ENCODE measurements around the gene ATP8B3.

Gene ATP8B3

GRCh38 chr19:1849886-1850398 is 37.9 kb upstream of the ATP8B3 start:
- no peak overlapping the region for H3K27ac ChIP-seq (ENCODE audit: low read depth, low read length)
- no peak overlapping the region for H3K9ac ChIP-seq (ENCODE audit: low read depth, low read length)
- no peaks in the 10 kb centered on the region for H3K9me3 ChIP-seq (ENCODE audit: control insufficient read depth, insufficient read depth, low read length)
- H3K36me3 ChIP-seq (ENCODE audit: control insufficient read depth, insufficient read depth, low read length): peaks cover 7% of the 10 kb centered on the region; the same call in 1 of the 2 replicates
- H3K4me1 ChIP-seq (ENCODE audit: control insufficient read depth, insufficient read depth, low read length): peaks cover 14% of the 10 kb centered on the region
- no peaks in the 10 kb centered on the region for H3K27me3 ChIP-seq (ENCODE audit: control insufficient read depth, insufficient read depth, low read length)
- H3K4me3 ChIP-seq (ENCODE audit: low read depth, low read length): no peak overlapping the region

GRCh38 chr19:1849132-1849474 is 37.0 kb upstream of the ATP8B3 start:
- Histone ChIP-seq H3K36me3 (ENCODE audit: control insufficient read depth, insufficient read depth, low read length) (peaks cover 10% of the 10 kb centered on the region; the same call in 1 of the 2 replicates), H3K9ac (ENCODE audit: low read depth, low read length) (no peak overlapping the region), H3K27ac (ENCODE audit: low read depth, low read length) (peak overlapping the region; percentile 100), H3K4me3 (ENCODE audit: low read depth, low read length) (peak overlapping the region; percentile 93; the same call in 1 of the 2 replicates), H3K27me3 (ENCODE audit: control insufficient read depth, insufficient read depth, low read length) (no peaks in the 10 kb centered on the region), H3K4me1 (ENCODE audit: control insufficient read depth, insufficient read depth, low read length) (peaks cover 7% of the 10 kb centered on the region), H3K9me3 (ENCODE audit: control insufficient read depth, insufficient read depth, low read length) (no peaks in the 10 kb centered on the region)

GRCh38 chr19:1848399-1849131 is 36.5 kb upstream of the ATP8B3 start, which contains the start of gene REXO1:
REXO1 (minus strand) TSS chr19:1848483; CDS start chr19:1848358, 125 bp downstream.
- H3K4me1 ChIP-seq (ENCODE audit: control insufficient read depth, insufficient read depth, low read length): peaks cover 7% of the 10 kb centered on the region
- peak within 1 kb of the TSS; percentile 100 for H3K27ac ChIP-seq (ENCODE audit: low read depth, low read length)
- peak within 1 kb of the TSS; percentile 93 for H3K4me3 ChIP-seq (ENCODE audit: low read depth, low read length)
- no peaks in the 10 kb centered on the region for H3K27me3 ChIP-seq (ENCODE audit: control insufficient read depth, insufficient read depth, low read length)
- H3K9me3 ChIP-seq (ENCODE audit: control insufficient read depth, insufficient read depth, low read length): no peaks in the 10 kb centered on the region
- peak within 1 kb of the TSS; percentile 100 for H3K9ac ChIP-seq (ENCODE audit: low read depth, low read length)
- H3K36me3 ChIP-seq (ENCODE audit: control insufficient read depth, insufficient read depth, low read length): peaks cover 10% of the 10 kb centered on the region; the same call in 1 of the 2 replicates

DNA sequence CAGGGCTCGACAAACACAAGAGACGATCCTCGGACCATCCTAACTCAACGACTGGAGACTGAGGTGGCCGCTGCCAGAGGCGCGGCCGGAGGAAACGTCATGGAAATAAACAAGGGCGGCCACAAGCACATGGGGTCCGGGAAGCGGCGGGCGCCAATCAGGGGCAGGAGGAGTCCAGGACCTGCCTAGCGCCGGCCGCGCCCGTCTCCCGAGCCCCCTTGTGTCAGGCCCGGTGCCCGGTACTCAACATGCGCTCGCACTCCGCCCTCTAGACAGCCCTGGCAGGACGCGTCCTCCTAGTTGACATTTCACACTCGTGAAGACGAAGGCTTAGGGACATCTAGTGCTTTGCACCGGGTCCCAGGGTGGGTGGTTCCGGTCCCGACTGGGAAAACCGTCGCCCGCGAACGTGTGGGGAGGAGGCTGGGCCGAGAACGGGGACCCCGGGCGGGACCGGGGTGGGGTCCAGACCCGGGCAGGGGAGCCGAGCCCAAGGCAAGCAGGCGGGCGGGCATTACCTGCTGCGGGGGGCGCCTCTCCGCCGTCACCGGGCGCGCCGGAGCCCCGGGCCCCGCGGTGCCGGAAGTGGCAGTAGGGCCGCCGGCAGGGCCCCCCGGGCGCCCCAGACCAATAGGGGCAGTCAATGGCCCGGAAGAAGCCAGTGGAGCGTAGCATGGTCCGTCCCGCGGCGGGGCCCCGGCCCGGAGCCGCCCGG is 35.8 kb upstream of the ATP8B3 start:
- no peaks in the 10 kb centered on the region for H3K9me3 ChIP-seq (ENCODE audit: control insufficient read depth, insufficient read depth, low read length)
- peak overlapping the region; percentile 100 for H3K9ac ChIP-seq (ENCODE audit: low read depth, low read length)
- H3K4me1 ChIP-seq (ENCODE audit: control insufficient read depth, insufficient read depth, low read length): peaks cover 7% of the 10 kb centered on the region
- peaks cover 10% of the 10 kb centered on the region; the same call in 1 of the 2 replicates for H3K36me3 ChIP-seq (ENCODE audit: control insufficient read depth, insufficient read depth, low read length)
- peak overlapping the region; percentile 100 for H3K27ac ChIP-seq (ENCODE audit: low read depth, low read length)
- no peaks in the 10 kb centered on the region for H3K27me3 ChIP-seq (ENCODE audit: control insufficient read depth, insufficient read depth, low read length)
- H3K4me3 ChIP-seq (ENCODE audit: low read depth, low read length): peak overlapping the region; percentile 93

GRCh38 chr19:1847348-1847683 is 35.2 kb upstream of the ATP8B3 start:
- peaks cover 7% of the 10 kb centered on the region for H3K4me1 ChIP-seq (ENCODE audit: control insufficient read depth, insufficient read depth, low read length)
- H3K36me3 ChIP-seq (ENCODE audit: control insufficient read depth, insufficient read depth, low read length): peaks cover 10% of the 10 kb centered on the region; the same call in 1 of the 2 replicates
- peak overlapping the region; percentile 93 for H3K4me3 ChIP-seq (ENCODE audit: low read depth, low read length)
- H3K27me3 ChIP-seq (ENCODE audit: control insufficient read depth, insufficient read depth, low read length): no peaks in the 10 kb centered on the region
- no peaks in the 10 kb centered on the region for H3K9me3 ChIP-seq (ENCODE audit: control insufficient read depth, insufficient read depth, low read length)
- H3K9ac ChIP-seq (ENCODE audit: low read depth, low read length): peak overlapping the region; percentile 100
- H3K27ac ChIP-seq (ENCODE audit: low read depth, low read length): peak overlapping the region; percentile 100

GRCh38 chr19:1846517-1847204 is 34.6 kb upstream of the ATP8B3 start:
- Histone ChIP-seq H3K4me3 (ENCODE audit: low read depth, low read length) (peak overlapping the region; percentile 93), H3K36me3 (ENCODE audit: control insufficient read depth, insufficient read depth, low read length) (peaks cover 10% of the 10 kb centered on the region; the same call in 1 of the 2 replicates), H3K27ac (ENCODE audit: low read depth, low read length) (no peak overlapping the region), H3K9me3 (ENCODE audit: control insufficient read depth, insufficient read depth, low read length) (no peaks in the 10 kb centered on the region), H3K9ac (ENCODE audit: low read depth, low read length) (no peak overlapping the region), H3K27me3 (ENCODE audit: control insufficient read depth, insufficient read depth, low read length) (no peaks in the 10 kb centered on the region), H3K4me1 (ENCODE audit: control insufficient read depth, insufficient read depth, low read length) (peaks cover 7% of the 10 kb centered on the region)

- Histone ChIP-seq H3K9me3 (ENCODE audit: control insufficient read depth, insufficient read depth, low read length) (no peaks in the 10 kb centered on the region), H3K4me1 (ENCODE audit: control insufficient read depth, insufficient read depth, low read length) (peaks cover 7% of the 10 kb centered on the region), H3K4me3 (ENCODE audit: low read depth, low read length) (no peak overlapping the region), H3K9ac (ENCODE audit: low read depth, low read length) (no peak overlapping the region), H3K27ac (ENCODE audit: low read depth, low read length) (no peak overlapping the region), H3K27me3 (ENCODE audit: control insufficient read depth, insufficient read depth, low read length) (no peaks in the 10 kb centered on the region), H3K36me3 (ENCODE audit: control insufficient read depth, insufficient read depth, low read length) (peaks cover 10% of the 10 kb centered on the region; the same call in 1 of the 2 replicates)
These were observed 33.6 kb upstream of the ATP8B3 start for GRCh38 chr19:1845642-1846041.

DNA sequence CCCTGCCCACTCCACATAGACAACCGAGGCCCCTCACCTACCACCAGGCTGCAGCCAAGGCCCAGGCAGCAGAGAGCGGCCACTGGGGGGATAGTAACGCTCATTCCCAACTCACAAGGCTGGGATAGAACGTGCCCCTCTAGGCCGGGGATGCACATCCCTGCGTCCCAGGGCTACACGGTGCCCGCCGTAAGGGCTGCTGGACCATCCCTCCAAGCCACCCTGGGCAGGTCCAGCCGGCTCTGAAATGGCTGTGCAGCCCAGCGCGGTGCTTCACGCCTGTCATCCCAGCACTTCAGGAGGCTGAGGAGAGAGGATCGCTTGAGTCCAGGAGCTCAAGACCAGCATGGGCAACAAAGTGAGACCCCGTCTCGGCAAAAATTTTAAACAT is 33.0 kb upstream of the ATP8B3 start:
- Histone ChIP-seq H3K9ac (ENCODE audit: low read depth, low read length) (no peak overlapping the region), H3K36me3 (ENCODE audit: control insufficient read depth, insufficient read depth, low read length) (peaks cover 10% of the 10 kb centered on the region; the same call in 1 of the 2 replicates), H3K4me3 (ENCODE audit: low read depth, low read length) (no peak overlapping the region), H3K27ac (ENCODE audit: low read depth, low read length) (no peak overlapping the region), H3K4me1 (ENCODE audit: control insufficient read depth, insufficient read depth, low read length) (peaks cover 7% of the 10 kb centered on the region), H3K9me3 (ENCODE audit: control insufficient read depth, insufficient read depth, low read length) (no peaks in the 10 kb centered on the region), H3K27me3 (ENCODE audit: control insufficient read depth, insufficient read depth, low read length) (no peaks in the 10 kb centered on the region)

DNA sequence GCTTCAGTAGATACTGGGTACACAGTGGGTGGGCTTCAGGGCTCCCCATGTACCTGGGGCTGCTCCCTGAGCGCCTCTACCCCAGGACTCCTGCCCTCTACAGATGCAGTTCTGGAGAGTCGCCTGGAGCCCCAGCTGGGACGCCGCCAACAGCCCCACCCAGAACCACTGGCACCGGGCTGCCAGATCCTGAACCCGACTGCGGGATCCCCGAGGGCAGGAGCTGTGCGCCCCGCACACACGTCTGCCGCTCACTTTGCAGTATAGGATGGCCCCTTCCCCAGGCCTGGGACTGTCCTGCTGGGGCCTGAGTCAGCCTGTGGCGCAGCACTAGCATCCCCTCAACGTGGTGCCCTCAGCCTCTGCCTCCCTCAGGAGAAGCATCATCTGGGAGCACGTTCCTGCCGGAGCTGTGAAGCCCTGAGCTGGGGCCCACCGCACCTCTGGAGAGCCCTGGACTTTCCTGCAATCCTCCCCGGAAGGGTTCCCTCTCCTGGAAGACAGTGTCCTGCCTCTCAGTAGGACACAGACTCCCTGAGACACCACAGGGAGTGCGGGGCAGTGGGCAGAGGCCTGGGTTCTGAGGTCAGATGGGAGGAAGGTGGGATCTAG is 32.5 kb upstream of the ATP8B3 start:
- no peak overlapping the region for H3K4me3 ChIP-seq (ENCODE audit: low read depth, low read length)
- no peak overlapping the region for H3K9ac ChIP-seq (ENCODE audit: low read depth, low read length)
- peaks cover 12% of the 10 kb centered on the region; the same call in 1 of the 2 replicates for H3K36me3 ChIP-seq (ENCODE audit: control insufficient read depth, insufficient read depth, low read length)

DNA sequence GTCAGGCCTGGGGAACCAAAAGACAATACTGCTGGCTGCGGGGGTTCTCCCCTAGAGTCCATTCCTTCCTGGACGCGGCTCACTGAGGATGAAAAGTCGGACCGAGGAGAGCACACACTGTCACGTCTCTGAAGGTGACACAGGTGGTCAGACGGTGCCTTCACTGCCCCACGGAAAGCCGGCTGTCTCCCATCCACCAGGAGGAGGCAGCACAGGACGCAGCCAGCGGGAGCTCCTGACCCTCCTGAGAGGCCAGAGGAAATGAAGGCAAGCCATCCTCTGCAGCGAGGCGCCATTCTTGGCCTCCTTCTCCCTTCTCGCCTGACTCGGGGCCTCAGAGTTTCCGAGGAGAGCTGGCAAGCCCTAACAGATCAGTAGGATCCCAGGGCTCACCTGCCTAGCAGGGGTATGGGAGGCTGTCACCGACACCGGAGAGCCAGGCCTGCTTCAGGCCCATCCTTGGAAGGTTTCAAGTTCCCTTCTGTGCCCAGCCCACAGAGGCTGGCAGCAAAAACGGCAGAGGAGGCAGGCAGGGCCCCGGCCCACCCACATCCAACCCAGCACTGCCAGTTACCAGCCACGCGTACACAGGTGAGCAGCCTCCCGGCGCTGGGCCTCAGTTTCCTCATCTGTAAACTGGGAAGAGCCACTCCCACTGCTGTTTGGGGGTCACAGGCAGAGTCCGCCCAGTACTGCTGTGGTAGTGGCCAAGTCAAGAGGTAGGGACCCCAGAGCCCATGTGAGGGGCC is 31.7 kb upstream of the ATP8B3 start:
- Histone ChIP-seq H3K27ac (ENCODE audit: low read depth, low read length) (no peak overlapping the region), H3K9ac (ENCODE audit: low read depth, low read length) (no peak overlapping the region), H3K9me3 (ENCODE audit: control insufficient read depth, insufficient read depth, low read length) (no peaks in the 10 kb centered on the region), H3K27me3 (ENCODE audit: control insufficient read depth, insufficient read depth, low read length) (no peaks in the 10 kb centered on the region), H3K4me1 (ENCODE audit: control insufficient read depth, insufficient read depth, low read length) (peaks cover 7% of the 10 kb centered on the region), H3K36me3 (ENCODE audit: control insufficient read depth, insufficient read depth, low read length) (peaks cover 16% of the 10 kb centered on the region; the same call in 1 of the 2 replicates), H3K4me3 (ENCODE audit: low read depth, low read length) (no peak overlapping the region)

More for the DNA sequence above, 32.5 kb upstream of the ATP8B3 start:
- Histone ChIP-seq H3K27ac (ENCODE audit: low read depth, low read length) (no peak overlapping the region), H3K27me3 (ENCODE audit: control insufficient read depth, insufficient read depth, low read length) (no peaks in the 10 kb centered on the region), H3K9me3 (ENCODE audit: control insufficient read depth, insufficient read depth, low read length) (no peaks in the 10 kb centered on the region), H3K4me1 (ENCODE audit: control insufficient read depth, insufficient read depth, low read length) (peaks cover 7% of the 10 kb centered on the region)

Measured in HUES48 (cell line).